Esophagus muscularis mucosa (tissue), 4 donors: ENCODE results near the gene CTNNA3. TPM values are rescaled to one million over a fixed set of nuclear protein-coding genes. Genes with fewer than 3 reads are reported as not detected.

Experiments
- DNase-seq: peaks from one replicate; pipeline ENCODE4 v3.0.0-alpha.2; 2017; ENCODE audit errors: extremely low spot score
- H3K27ac ChIP-seq, 4 donors: fragments of 200-600 bp; sonication (generic); replicated peaks in 1 of 4; 1 replicate in 3 of 4; 2 replicates in 1 of 4; pipeline ENCODE4 v1.5.1; 2016 to 2019; ENCODE audit warnings: mild to moderate bottlenecking in 1 of 4
- H3K27me3 ChIP-seq, 4 donors: fragments of 200-600 bp; sonication (generic); one replicate each; pipeline versions ENCODE4 v1.5.1 to v1.6.0; 2016 to 2019
- H3K36me3 ChIP-seq, 4 donors: fragments of 200-600 bp; sonication (generic); one replicate each; pipeline ENCODE4 v1.5.1; 2016 to 2019
- H3K4me1 ChIP-seq, 4 donors: fragments of 200-600 bp; sonication (generic); one replicate each; pipeline ENCODE4 v1.5.1; 2016 to 2019
- H3K4me3 ChIP-seq, 4 donors: fragments of 200-600 bp; sonication (generic); 1 replicate in 2 of 4; 2 replicates in 2 of 4; pipeline ENCODE4 v1.5.1; 2016 to 2019; ENCODE audit warnings: mild to moderate bottlenecking in 4 of 4, moderate library complexity in 1 of 4
- H3K9me3 ChIP-seq, 4 donors: fragments of 200-600 bp; sonication (generic); 1 replicate in 3 of 4; 2 replicates in 1 of 4; pipeline ENCODE4 v1.5.1; 2016 to 2019
- EP300 ChIP-seq: sonication (generic); formaldehyde crosslinking; IDR thresholded peaks from one replicate; pipeline ENCODE4 v1.6.1; 2017; ENCODE audit warnings: antibody characterized with exemption
- POLR2A ChIP-seq: fragments of 450-650 bp; IDR thresholded peaks from one replicate; pipeline ENCODE4 v1.6.1; 2017; ENCODE audit warnings: antibody characterized with exemption, moderate library complexity, mild to moderate bottlenecking, low read depth
- POLR2AphosphoS5 ChIP-seq, 2 donors: sonication (generic); formaldehyde crosslinking; IDR thresholded peaks; one replicate each; pipeline ENCODE4 v1.6.1; 2017; ENCODE audit warnings: antibody characterized with exemption in 2 of 2
- WGBS: methylation state at CpG from one replicate; pipeline ENCODE4 v1.1.5; 2018; 5-methylcytosine and 5-hydroxymethylcytosine counted together
- intact Hi-C: fragments of 100-400 bp; cut with DNase I; formaldehyde crosslinking; loops from one replicate; pipeline ENCODE4 v1.15.1; 2023
- total RNA-seq, 4 donors: library from RNA; depleted of rRNA; stranded (reverse); fragments of >200 nt; gene quantifications; one replicate each; pipeline versions ENCODE4 v1.1.0 to v1.2.1, GENCODE V29; 2016
- TF ChIP-seq, protein P1 (sequence below), 3 experiments: fragments of 200-600 bp in 2 of 3; fragments of 450-650 bp in 1 of 3; sonication (generic) in 2 of 3; IDR thresholded peaks; one replicate each; pipeline ENCODE4 v1.5.1; 2017 to 2019; ENCODE audit warnings: antibody characterized with exemption in 3 of 3, mild to moderate bottlenecking in 2 of 3, moderate library complexity in 1 of 3

CTNNA3 gene
- total RNA-seq, 4 donors from 2014 or later = 5.1 to 27.8 (median 17.6) TPM

DNA sequence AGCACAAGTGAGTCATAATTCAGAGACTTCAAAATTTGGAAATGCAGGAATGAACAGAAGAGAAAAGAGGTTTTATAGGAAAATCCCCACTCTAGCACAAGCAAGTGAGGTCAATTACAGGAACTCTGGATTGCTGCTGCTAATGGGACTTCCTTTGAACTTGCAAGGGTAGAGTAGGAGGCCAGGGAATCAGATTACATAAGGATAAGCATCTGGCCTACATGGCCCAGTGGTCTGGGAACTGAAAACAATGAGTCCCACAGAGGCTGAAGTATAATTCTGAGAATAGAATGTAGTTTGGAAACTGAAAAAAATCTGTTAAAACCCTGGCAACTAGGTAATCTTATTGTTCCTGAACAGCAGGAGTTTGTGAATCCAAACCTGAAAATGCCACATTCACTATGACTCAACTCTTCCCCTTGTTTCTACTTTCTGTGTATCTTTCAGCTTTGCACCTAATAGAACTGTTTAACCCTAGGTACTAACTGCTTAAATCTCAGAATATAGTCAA lies 66.5 kb downstream of the CTNNA3 start:
- DNase-seq = no peak
- Histone ChIP-seq H3K9me3 (no peaks in the 10 kb centered on the region), H3K4me3 (no peak overlapping the region), H3K36me3 (no peaks in the 10 kb centered on the region), H3K27me3 (no peaks in the 10 kb centered on the region), H3K4me1 (no peaks in the 10 kb centered on the region), H3K27ac (peak overlapping the region in 1 of 4 donors; percentile 11)
- intact Hi-C loops = no loop called here
- no peak for TF ChIP-seq POLR2AphosphoS5 (IDR thresholded peaks at IDR 0.05)

GRCh38 chr10:67622984-67623383 lies 73.0 kb downstream of the CTNNA3 start:
- Histone ChIP-seq H3K9me3 (no peaks in the 10 kb centered on the region), H3K27me3 (no peaks in the 10 kb centered on the region), H3K4me3 (no peak overlapping the region), H3K27ac (no peak overlapping the region), H3K4me1 (peaks cover 0 to 5% (median 0%) of the 10 kb centered on the region in 4 donors), H3K36me3 (no peaks in the 10 kb centered on the region)
- no peak for DNase-seq
- TF ChIP-seq POLR2A (no peak), POLR2AphosphoS5 (IDR thresholded peaks at IDR 0.05) (no peak), EP300 (no peak)
- TF ChIP-seq, protein P1, sequence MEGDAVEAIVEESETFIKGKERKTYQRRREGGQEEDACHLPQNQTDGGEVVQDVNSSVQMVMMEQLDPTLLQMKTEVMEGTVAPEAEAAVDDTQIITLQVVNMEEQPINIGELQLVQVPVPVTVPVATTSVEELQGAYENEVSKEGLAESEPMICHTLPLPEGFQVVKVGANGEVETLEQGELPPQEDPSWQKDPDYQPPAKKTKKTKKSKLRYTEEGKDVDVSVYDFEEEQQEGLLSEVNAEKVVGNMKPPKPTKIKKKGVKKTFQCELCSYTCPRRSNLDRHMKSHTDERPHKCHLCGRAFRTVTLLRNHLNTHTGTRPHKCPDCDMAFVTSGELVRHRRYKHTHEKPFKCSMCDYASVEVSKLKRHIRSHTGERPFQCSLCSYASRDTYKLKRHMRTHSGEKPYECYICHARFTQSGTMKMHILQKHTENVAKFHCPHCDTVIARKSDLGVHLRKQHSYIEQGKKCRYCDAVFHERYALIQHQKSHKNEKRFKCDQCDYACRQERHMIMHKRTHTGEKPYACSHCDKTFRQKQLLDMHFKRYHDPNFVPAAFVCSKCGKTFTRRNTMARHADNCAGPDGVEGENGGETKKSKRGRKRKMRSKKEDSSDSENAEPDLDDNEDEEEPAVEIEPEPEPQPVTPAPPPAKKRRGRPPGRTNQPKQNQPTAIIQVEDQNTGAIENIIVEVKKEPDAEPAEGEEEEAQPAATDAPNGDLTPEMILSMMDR (IDR thresholded peaks at IDR 0.05) = no peak
- WGBS = 80% methylated on average over 1 of the region's 1 CpG
- intact Hi-C loops = no loop called here

GRCh38 chr10:67622511-67622910 lies 73.5 kb downstream of the CTNNA3 start:
- no peak for DNase-seq
- WGBS = 70% methylated on average over 1 of the region's 1 CpG
- no peak overlapping the region for H3K4me3 ChIP-seq
- TF ChIP-seq, protein P1 (IDR thresholded peaks at IDR 0.05) = no peak
- TF ChIP-seq POLR2AphosphoS5 (IDR thresholded peaks at IDR 0.05) = no peak
- no peak for TF ChIP-seq EP300
- TF ChIP-seq POLR2A = no peak
- H3K9me3 ChIP-seq = no peaks in the 10 kb centered on the region
- no peaks in the 10 kb centered on the region for H3K36me3 ChIP-seq
- H3K4me1 ChIP-seq = peaks cover 0 to 10% (median 0%) of the 10 kb centered on the region in 4 donors
- H3K27ac ChIP-seq = no peak overlapping the region
- intact Hi-C loops = no loop called here
- no peaks in the 10 kb centered on the region for H3K27me3 ChIP-seq

DNA sequence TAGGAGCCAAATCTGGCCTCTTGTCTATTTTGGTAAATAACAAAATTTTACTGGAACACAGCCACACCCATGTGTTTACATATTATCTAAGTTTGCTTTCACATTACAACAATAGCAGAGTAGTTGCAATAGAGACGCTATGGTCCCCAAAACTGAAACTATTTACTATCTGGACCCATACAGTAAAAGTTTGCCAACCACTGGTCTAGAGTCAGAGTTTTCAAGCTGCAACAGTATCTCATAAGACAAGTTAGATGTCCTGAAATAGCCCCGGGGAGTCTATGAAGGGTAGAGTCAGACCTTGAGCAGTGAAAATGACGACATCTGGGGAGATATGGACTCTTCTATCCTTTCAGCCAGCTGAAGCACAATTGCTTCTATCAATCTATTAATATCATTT lies 74.2 kb downstream of the CTNNA3 start:
- H3K27ac ChIP-seq = no peak overlapping the region
- DNase-seq = no peak
- H3K9me3 ChIP-seq = no peaks in the 10 kb centered on the region
- H3K36me3 ChIP-seq = no peaks in the 10 kb centered on the region
- intact Hi-C loops = no loop called here
- no peaks in the 10 kb centered on the region for H3K27me3 ChIP-seq
- no peak for TF ChIP-seq POLR2A
- TF ChIP-seq, protein P1 (IDR thresholded peaks at IDR 0.05) = no peak
- TF ChIP-seq POLR2AphosphoS5 (IDR thresholded peaks at IDR 0.05) = no peak
- TF ChIP-seq EP300 = no peak
- H3K4me1 ChIP-seq = peaks cover 0 to 10% (median 0%) of the 10 kb centered on the region in 4 donors
- no peak overlapping the region for H3K4me3 ChIP-seq
- 93% methylated on average over 3 of the region's 3 CpGs for WGBS

GRCh38 chr10:67618116-67618515 lies 77.9 kb downstream of the CTNNA3 start:
- Histone ChIP-seq H3K4me3 (no peak overlapping the region), H3K4me1 (peaks cover 0 to 10% (median 0%) of the 10 kb centered on the region in 4 donors), H3K36me3 (no peaks in the 10 kb centered on the region), H3K9me3 (no peaks in the 10 kb centered on the region), H3K27ac (no peak overlapping the region), H3K27me3 (no peaks in the 10 kb centered on the region)
- intact Hi-C loops = no loop called here
- WGBS = 37% methylated on average over 3 of the region's 3 CpGs
- TF ChIP-seq, protein P1 (IDR thresholded peaks at IDR 0.05) = no peak
- TF ChIP-seq POLR2A (no peak), POLR2AphosphoS5 (IDR thresholded peaks at IDR 0.05) (no peak), EP300 (no peak)
- no peak for DNase-seq
